ENCODE data around the gene USP40.

USP40 gene

DNA sequence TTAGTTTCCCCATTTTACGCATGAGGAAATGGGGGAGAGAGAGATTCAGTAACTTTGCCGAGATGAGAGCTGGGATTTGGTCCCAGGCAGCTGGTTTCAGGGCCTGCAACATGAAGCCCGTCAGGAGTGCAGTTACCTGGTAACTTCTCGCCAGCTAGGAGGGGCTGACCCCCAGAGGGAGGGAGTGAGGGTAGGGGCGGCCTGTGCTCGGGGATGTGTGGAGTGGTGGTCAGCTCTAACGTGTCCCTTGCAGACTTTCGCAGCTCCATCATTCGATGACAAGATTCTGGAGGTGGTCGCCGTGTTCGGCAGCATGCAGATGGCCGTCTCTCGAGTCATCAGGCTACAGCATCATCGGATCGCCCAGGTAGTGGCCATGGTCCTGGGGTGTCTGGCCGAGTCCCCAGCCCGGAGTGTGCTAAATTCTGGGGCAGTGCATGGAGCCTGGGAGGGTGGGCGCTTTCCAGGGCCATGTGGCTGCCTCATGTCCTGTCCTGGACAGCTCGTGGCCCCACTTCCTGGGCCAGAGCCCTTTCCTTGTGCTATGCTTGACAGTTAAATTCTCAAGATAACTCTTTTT, 108.5 kb downstream of the USP40 start:
- Histone ChIP-seq H3K4me1 (ENCODE audit: low read length) (no peaks in the 10 kb centered on the region), H3K27ac (ENCODE audit: low read length) (no peak overlapping the region)

DNA sequence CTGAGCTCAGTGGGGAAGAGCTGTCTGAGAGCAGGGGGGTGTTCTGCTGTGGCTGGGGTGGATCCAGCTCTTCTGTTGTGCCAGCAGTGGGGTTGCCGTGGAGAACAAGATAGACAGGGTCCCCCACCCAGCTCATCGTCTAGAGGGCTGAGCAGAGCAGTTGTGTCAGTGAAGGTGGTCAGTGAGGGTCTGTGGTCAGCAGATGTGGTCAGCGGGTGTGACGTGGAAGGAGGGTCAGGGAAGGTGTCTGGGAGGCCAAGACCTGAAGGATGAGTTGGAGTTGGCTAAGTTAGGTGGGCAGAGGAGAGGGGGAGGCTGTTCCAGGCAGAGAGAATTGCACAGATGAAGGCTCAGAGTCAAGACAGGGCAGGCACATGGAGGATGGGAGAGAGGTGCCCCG, 109.2 kb downstream of the USP40 start:
- Histone ChIP-seq H3K27me3 (ENCODE audit: low read depth, low read length) (no peaks in the 10 kb centered on the region), H3K4me3 (ENCODE audit: low read length) (no peak overlapping the region), H4K20me1 (ENCODE audit: insufficient read depth, low read length) (no peaks in the 10 kb centered on the region), H3K9ac (ENCODE audit: low read length) (no peak overlapping the region), H3K36me3 (replicated peaks; ENCODE audit: low read depth, low read length) (no peaks in the 10 kb centered on the region), H2AFZ (ENCODE audit: low read depth, low read length) (no peak overlapping the region), H3K79me2 (ENCODE audit: low read length) (no peaks in the 10 kb centered on the region), H3K4me1 (ENCODE audit: low read length) (no peaks in the 10 kb centered on the region), H3K4me2 (ENCODE audit: low read length) (no peak overlapping the region), H3K27ac (ENCODE audit: low read length) (no peak overlapping the region), H3K9me3 (ENCODE audit: insufficient read depth, low read length) (no peaks in the 10 kb centered on the region)
- TF ChIP-seq, protein P1, sequence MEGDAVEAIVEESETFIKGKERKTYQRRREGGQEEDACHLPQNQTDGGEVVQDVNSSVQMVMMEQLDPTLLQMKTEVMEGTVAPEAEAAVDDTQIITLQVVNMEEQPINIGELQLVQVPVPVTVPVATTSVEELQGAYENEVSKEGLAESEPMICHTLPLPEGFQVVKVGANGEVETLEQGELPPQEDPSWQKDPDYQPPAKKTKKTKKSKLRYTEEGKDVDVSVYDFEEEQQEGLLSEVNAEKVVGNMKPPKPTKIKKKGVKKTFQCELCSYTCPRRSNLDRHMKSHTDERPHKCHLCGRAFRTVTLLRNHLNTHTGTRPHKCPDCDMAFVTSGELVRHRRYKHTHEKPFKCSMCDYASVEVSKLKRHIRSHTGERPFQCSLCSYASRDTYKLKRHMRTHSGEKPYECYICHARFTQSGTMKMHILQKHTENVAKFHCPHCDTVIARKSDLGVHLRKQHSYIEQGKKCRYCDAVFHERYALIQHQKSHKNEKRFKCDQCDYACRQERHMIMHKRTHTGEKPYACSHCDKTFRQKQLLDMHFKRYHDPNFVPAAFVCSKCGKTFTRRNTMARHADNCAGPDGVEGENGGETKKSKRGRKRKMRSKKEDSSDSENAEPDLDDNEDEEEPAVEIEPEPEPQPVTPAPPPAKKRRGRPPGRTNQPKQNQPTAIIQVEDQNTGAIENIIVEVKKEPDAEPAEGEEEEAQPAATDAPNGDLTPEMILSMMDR (IDR thresholded peaks at IDR 0.05; ENCODE audit: low read depth, low read length), result no peak
- TF ChIP-seq EZH2phosphoT487 (IDR thresholded peaks at IDR 0.05; ENCODE audit: low read depth), result no peak

More for the DNA sequence above, 108.5 kb downstream of the USP40 start:
- Histone ChIP-seq H3K79me2 (ENCODE audit: low read length) (no peaks in the 10 kb centered on the region), H2AFZ (ENCODE audit: low read depth, low read length) (no peak overlapping the region), H3K4me3 (ENCODE audit: low read length) (no peak overlapping the region), H3K9ac (ENCODE audit: low read length) (no peak overlapping the region), H3K36me3 (replicated peaks; ENCODE audit: low read depth, low read length) (no peaks in the 10 kb centered on the region), H3K4me2 (ENCODE audit: low read length) (no peak overlapping the region), H4K20me1 (ENCODE audit: insufficient read depth, low read length) (no peaks in the 10 kb centered on the region), H3K27me3 (ENCODE audit: low read depth, low read length) (no peaks in the 10 kb centered on the region), H3K9me3 (ENCODE audit: insufficient read depth, low read length) (no peaks in the 10 kb centered on the region)
- TF ChIP-seq, protein P1 (IDR thresholded peaks at IDR 0.05; ENCODE audit: low read depth, low read length), result no peak
- TF ChIP-seq EZH2phosphoT487 (IDR thresholded peaks at IDR 0.05; ENCODE audit: low read depth), result no peak

DNA sequence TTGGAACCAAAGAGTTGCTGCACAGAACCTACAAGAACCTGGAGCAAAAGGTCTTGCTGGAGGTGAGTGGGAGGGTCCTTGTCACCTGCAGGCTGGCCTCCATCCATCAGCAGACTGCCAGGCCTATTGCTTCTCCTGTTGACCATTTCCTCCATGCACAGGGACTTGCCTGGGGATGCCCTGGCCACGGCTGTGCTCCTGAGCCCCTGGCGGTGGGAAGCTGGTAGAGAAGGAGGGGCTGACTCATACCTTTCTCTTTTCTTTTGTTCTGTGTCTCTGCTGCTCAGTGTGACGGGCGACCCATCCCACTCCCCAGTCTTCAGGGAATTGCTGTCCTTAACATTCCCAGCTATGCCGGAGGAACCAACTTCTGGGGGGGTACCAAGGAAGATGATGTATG, 109.6 kb downstream of the USP40 start:
- no peak overlapping the region for H3K4me3 ChIP-seq (ENCODE audit: low read length)
- H3K27ac ChIP-seq (ENCODE audit: low read length), result no peak overlapping the region

DNA sequence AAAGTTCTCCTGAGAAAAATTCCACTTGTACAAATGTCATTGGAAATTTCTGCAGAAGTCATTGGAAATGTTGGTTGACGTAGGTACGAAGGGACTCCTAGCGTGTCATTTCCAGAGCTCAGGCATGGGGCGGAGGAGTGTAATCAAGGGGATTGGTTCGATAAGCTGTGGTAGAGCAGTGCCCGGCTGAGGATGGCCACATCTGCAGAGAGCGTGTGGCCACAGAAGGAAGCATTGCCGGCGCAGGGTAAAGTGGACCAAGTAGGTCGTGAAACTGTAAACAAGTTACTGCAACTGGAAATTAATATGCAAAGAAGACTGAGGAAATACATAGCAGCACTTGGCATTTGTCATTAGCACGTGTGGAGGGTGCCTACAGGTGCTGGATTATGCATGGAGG, 110.5 kb downstream of the USP40 start:
- Histone ChIP-seq H4K20me1 (ENCODE audit: insufficient read depth, low read length) (no peaks in the 10 kb centered on the region), H3K79me2 (ENCODE audit: low read length) (no peaks in the 10 kb centered on the region), H3K9ac (ENCODE audit: low read length) (no peak overlapping the region), H3K9me3 (ENCODE audit: insufficient read depth, low read length) (no peaks in the 10 kb centered on the region), H3K4me1 (ENCODE audit: low read length) (no peaks in the 10 kb centered on the region), H3K27ac (ENCODE audit: low read length) (no peak overlapping the region), H3K36me3 (replicated peaks; ENCODE audit: low read depth, low read length) (no peaks in the 10 kb centered on the region), H2AFZ (ENCODE audit: low read depth, low read length) (no peak overlapping the region), H3K4me3 (ENCODE audit: low read length) (no peak overlapping the region), H3K27me3 (ENCODE audit: low read depth, low read length) (no peaks in the 10 kb centered on the region), H3K4me2 (ENCODE audit: low read length) (no peak overlapping the region)
- no peak for TF ChIP-seq EZH2phosphoT487 (IDR thresholded peaks at IDR 0.05; ENCODE audit: low read depth)
- TF ChIP-seq, protein P1 (IDR thresholded peaks at IDR 0.05; ENCODE audit: low read depth, low read length), result no peak

More for the DNA sequence above, 109.6 kb downstream of the USP40 start:
- H3K9ac ChIP-seq (ENCODE audit: low read length), result no peak overlapping the region
- TF ChIP-seq, protein P1 (IDR thresholded peaks at IDR 0.05; ENCODE audit: low read depth, low read length), result no peak
- no peak for TF ChIP-seq EZH2phosphoT487 (IDR thresholded peaks at IDR 0.05; ENCODE audit: low read depth)
- no peaks in the 10 kb centered on the region for H3K79me2 ChIP-seq (ENCODE audit: low read length)
- H2AFZ ChIP-seq (ENCODE audit: low read depth, low read length), result no peak overlapping the region
- no peak overlapping the region for H3K4me2 ChIP-seq (ENCODE audit: low read length)
- no peaks in the 10 kb centered on the region for H4K20me1 ChIP-seq (ENCODE audit: insufficient read depth, low read length)
- H3K9me3 ChIP-seq (ENCODE audit: insufficient read depth, low read length), result no peaks in the 10 kb centered on the region
- no peaks in the 10 kb centered on the region for H3K27me3 ChIP-seq (ENCODE audit: low read depth, low read length)
- no peaks in the 10 kb centered on the region for H3K36me3 ChIP-seq (replicated peaks; ENCODE audit: low read depth, low read length)
- no peaks in the 10 kb centered on the region for H3K4me1 ChIP-seq (ENCODE audit: low read length)

Data from OCI-LY3 (cell line).